GM13976 (cell line): Measurements from ENCODE around the gene CYB561D2.

Experiments used
- DNase-seq: peaks from one replicate; pipeline ENCODE4 v3.0.0; 2012; ENCODE audit warnings: low spot score
- in situ Hi-C: fragments of 300-500 bp; cut with MboI; formaldehyde crosslinking; loops from one replicate; pipeline ENCODE4 v1.12.0; 2022; ENCODE audit warnings: low sequenced_read_pairs, mixed read lengths, inconsistent platforms; ENCODE audit not compliant: unreplicated experiment
- TF ChIP-seq, protein P1 (sequence below): IDR thresholded peaks from 2 replicates; pipeline ENCODE4 v1.5.1; 2012; ENCODE audit warnings: borderline replicate concordance, mild to moderate bottlenecking; ENCODE audit not compliant: insufficient read depth; ENCODE audit errors: extremely low read depth, missing control alignments, control extremely low read depth

CYB561D2 gene

DNA sequence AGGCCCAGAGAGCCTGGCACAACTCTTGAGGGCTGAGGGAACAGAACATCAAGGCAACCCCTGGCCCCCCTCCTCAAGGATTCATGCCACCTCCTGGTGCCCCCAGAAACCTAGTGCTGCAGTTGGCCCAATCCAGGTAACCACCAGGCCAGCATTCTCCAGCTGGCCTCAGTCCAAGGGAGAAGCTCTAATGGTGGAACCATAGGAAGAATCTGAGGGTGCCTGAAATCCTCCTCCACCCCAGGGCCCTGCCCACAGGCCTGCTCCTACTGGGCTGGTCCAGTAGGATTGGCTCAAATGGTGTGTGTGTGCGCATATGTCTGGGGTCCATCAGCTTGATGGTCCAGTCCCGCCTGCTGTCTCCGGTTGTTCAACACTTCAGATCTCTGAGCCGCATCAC lies 35.8 kb upstream of the CYB561D2 start:
- TF ChIP-seq, protein P1, sequence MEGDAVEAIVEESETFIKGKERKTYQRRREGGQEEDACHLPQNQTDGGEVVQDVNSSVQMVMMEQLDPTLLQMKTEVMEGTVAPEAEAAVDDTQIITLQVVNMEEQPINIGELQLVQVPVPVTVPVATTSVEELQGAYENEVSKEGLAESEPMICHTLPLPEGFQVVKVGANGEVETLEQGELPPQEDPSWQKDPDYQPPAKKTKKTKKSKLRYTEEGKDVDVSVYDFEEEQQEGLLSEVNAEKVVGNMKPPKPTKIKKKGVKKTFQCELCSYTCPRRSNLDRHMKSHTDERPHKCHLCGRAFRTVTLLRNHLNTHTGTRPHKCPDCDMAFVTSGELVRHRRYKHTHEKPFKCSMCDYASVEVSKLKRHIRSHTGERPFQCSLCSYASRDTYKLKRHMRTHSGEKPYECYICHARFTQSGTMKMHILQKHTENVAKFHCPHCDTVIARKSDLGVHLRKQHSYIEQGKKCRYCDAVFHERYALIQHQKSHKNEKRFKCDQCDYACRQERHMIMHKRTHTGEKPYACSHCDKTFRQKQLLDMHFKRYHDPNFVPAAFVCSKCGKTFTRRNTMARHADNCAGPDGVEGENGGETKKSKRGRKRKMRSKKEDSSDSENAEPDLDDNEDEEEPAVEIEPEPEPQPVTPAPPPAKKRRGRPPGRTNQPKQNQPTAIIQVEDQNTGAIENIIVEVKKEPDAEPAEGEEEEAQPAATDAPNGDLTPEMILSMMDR = no peak
- in situ Hi-C loops = no loop called here
- no peak for DNase-seq

DNA sequence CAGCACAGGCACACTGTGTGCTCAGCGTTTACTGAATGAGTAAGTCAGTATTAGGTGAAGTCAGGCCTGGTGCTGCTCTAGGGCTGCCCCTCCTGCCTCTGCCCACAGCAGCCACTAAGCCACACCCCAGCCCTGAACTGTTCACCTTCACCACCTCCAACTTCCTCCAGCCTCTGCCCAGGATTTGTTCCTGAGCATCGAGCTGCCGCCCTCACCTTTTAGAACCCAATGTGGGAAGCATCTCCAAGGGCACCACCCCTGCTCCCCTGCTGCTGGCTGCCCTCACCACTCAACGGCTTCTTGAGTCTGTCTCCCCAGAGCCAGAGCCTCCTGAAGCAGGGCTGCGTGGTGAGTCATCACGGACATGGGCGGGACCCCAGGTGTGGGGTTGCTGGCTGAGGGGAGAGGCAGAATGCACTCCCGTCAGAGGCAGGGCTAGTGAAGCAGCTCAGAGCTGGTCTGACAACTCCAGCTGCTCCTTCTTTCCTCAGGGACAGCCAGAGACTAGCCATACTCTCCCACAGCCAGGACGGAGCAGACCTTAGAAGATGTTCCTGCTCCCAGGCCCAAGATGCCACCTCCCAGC lies 33.9 kb upstream of the CYB561D2 start:
- TF ChIP-seq, protein P1 = no peak
- DNase-seq = no peak
- in situ Hi-C loops = no loop called here

DNA sequence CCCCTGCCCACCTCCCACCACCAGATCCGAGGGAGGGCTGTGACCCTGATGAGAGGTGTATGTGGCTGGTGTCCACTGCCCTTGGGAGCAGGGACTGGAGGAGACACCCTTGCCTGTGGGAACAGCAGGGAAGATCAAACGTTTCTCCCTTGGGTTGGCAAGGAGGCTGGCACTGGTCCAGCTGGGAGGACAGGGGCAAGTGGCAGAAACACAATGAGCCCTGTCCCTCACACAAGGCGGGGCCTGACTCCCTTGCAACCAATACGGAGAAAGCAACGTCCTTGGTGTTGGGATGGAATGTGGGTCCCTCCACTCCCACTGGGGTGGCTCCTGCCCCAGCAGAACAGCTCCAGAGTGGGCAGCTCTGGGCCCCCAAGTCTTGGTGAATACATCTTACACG lies 33.4 kb upstream of the CYB561D2 start:
- in situ Hi-C loops = no loop called here
- DNase-seq = no peak
- TF ChIP-seq, protein P1 = no peak

DNA sequence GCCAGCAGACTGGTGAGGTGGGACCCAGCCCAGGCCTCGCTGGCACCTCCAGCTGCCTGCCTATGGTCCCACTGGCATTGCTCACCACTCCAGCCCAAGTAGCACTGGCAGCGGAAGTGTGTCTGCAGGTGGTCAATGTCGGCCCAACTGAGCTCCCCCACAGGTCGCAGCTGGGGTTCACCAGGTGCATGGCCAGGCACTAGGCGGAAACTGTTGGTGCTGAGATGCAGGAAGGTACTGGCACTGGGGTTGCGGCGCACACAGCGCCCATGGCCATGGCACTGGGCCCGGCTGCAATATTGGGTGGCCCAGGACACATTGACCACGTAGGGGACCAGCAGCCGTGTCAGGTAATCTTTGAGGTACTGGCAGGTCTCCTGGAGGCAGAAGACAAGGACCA lies 32.5 kb upstream of the CYB561D2 start:
- TF ChIP-seq, protein P1 = no peak
- in situ Hi-C loops = no loop called here
- DNase-seq = no peak

DNA sequence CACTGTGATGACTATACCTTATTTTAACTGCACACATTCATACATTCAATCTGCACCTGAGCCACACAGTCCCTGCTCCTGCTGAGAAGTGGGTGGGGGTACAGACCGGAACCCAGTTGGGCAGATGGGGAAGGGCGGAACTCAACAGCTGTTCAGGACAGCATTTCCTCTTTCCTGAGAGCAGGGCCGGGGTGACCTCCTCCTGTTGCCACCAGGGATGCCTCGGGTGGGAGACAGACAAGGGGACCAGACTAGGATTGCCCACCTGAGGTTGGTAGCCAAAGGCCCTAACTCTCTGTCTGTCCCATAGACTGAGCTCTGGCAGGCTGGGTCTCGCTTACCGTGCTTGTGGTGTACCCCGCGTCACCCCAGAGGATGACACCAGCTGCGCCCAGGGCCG lies 32.0 kb upstream of the CYB561D2 start:
- in situ Hi-C loops = no loop called here
- TF ChIP-seq, protein P1 = no peak
- no peak for DNase-seq

DNA sequence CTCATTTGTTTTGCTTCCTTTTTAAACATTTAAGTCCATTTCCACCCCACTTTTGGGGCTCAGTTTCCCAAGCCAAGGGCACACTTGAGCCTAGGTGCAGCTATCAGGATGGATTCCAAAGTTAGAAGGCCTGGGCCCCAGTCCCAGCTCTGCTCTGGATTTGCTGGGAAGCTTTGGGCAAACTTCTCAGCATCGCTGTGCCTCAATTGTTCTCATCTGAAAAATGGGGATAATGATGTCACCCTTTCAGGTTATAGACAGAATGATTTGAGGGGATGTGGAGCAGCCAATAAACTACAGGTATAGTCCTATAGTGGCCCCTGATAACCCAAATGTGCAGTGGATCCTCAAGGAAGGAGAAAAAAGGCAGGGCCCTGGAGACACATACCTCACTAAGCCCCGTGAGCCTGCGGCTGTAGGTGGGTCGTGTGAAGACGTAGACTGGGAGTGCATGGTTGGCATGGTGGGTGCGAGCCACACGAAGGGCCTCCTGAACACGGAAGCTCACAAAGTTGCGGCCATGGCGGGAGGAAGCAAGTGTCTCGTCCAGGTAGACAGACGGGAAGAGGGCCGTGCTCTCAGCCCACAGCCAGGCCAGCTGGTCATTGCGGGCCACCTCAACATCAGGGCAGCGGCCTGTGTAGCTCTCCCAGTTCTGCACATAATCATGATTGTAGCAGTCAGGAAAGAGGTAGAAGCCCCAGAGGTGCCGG lies 31.3 kb upstream of the CYB561D2 start:
- in situ Hi-C loops = no loop called here
- no peak for DNase-seq
- TF ChIP-seq, protein P1 = no peak
